Inferior parietal cortex (tissue), 1 donor: ENCODE results near the gene NOTCH1.

ENCODE experiments used
- DNase-seq: peaks from one replicate; pipeline ENCODE4 v3.0.0-alpha.2; 2016; ENCODE audit errors: extremely low spot score

The NOTCH1 gene

GRCh38 chr9:136544964-136545691 is 720 bp downstream of the NOTCH1 start:
- DNase-seq, result no peak

- DNase-seq, result peak; percentile 73
Observed at GRCh38 chr9:136544548-136544963, 1.3 kb downstream of the NOTCH1 start.

GRCh38 chr9:136543830-136544547 is 1.9 kb downstream of the NOTCH1 start:
- DNase-seq, result peak; percentile 86

GRCh38 chr9:136543280-136543679 is 2.6 kb downstream of the NOTCH1 start:
- no peak for DNase-seq

GRCh38 chr9:136542241-136543040 is 3.4 kb downstream of the NOTCH1 start:
- DNase-seq, result peak; percentile 15

GRCh38 chr9:136541709-136542108 is 4.1 kb downstream of the NOTCH1 start:
- DNase-seq, result no peak

GRCh38 chr9:136541179-136541578 is 4.7 kb downstream of the NOTCH1 start:
- DNase-seq, result no peak

GRCh38 chr9:136539427-136540421 is 6.1 kb downstream of the NOTCH1 start:
- DNase-seq, result peak; percentile 60

- no peak for DNase-seq
Observed at GRCh38 chr9:136538599-136539426, 7.0 kb downstream of the NOTCH1 start.

- DNase-seq, result no peak
Observed at GRCh38 chr9:136537896-136538598, 7.8 kb downstream of the NOTCH1 start.

- no peak for DNase-seq
Observed at GRCh38 chr9:136537411-136537810, 8.4 kb downstream of the NOTCH1 start.

GRCh38 chr9:136536721-136537241 is 9.1 kb downstream of the NOTCH1 start:
- DNase-seq, result no peak

- no peak for DNase-seq
Observed at GRCh38 chr9:136536051-136536720, 9.7 kb downstream of the NOTCH1 start.

- DNase-seq, result no peak
Observed at GRCh38 chr9:136535070-136535469, 10.8 kb downstream of the NOTCH1 start.

GRCh38 chr9:136534366-136534765 is 11.5 kb downstream of the NOTCH1 start:
- no peak for DNase-seq

GRCh38 chr9:136533775-136534157 is 12.1 kb downstream of the NOTCH1 start:
- DNase-seq, result no peak

- no peak for DNase-seq
Observed at GRCh38 chr9:136532799-136533774, 12.8 kb downstream of the NOTCH1 start.
